HG03460 (cell line): ENCODE data around the gene PACRGL.
A peak's percentile ranks its signal among the peaks of the same experiment; 100 is the strongest.

Experiments
- ATAC-seq: cut with Tn5 transposase; IDR thresholded peaks from one replicate; pipeline ENCODE4 v1.9.1; 2021; ENCODE audit not compliant: unreplicated experiment

The PACRGL gene

DNA sequence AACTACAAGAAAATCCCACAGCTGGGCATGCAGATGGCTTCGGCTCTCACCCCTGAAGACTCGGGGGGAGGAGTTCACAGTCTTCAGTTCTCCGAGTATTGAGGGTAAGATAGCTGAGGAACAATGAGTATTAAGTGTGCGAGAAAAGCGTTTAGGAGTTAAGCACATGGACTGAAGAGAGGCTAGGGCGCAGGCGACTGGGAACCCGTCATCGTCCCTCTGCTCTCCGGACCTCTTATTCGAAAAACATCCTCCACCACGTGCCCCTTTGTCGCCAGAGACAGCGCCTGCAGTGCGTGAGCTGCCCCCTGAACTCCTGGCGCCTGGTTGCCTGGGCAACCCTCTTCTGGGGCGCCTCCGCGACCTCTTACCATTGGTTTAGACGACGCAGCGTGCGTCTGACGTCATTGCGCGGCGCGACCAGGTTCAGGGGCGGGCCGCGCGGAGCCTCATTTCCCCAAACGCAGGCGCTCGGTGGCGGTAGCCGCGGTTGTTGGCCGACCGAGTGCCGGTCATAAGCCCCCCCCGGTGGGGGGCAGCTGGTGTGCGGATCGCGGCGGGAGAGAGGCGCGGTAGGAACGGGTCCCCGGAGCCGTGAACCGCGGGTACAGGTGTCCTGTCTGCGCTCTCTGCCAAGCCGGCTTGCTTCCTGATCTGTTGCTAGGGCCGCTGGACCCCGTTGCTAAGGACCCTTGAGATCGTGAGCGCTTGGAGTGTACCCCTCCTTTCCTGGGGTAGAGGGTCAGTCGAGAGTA is at the start of gene PACRGL:
Gene PACRGL (plus strand): TSS at position 452 of the 755 bp plus-strand sequence. CDS start 4,024 bp downstream, outside the sequence.
- ATAC-seq, result peak; percentile 100

DNA sequence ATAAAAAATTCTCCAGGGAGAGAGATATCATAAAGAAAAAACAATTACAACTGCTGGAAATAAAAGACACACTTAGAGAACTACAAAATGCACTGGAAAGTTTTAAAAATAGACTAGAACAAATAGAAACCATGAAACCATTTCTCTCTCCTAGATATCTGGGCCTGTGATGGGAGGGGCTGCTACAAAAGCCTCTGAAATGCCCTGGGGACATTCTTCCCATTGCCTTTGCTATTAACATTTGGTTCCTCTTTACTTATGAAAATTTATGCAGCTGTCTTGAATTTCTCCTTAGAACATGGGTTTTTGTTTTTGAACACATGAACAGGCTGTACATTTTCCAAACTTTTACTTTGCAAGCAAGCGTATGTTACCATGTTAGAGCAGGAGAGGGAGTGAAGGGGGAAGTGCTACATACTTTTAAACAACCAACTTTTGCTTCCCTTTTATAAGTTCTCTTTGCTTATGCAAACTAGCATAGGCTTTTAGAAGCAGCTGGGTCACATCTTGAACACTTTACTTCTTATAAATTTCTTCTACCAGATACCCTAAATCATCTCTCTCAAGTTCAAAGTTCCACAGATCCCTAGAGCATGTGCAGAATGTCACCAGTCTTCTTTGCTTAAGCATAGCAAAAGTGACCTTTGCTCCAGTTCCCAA is 47.9 kb upstream of the PACRGL start:
- no peak for ATAC-seq

DNA sequence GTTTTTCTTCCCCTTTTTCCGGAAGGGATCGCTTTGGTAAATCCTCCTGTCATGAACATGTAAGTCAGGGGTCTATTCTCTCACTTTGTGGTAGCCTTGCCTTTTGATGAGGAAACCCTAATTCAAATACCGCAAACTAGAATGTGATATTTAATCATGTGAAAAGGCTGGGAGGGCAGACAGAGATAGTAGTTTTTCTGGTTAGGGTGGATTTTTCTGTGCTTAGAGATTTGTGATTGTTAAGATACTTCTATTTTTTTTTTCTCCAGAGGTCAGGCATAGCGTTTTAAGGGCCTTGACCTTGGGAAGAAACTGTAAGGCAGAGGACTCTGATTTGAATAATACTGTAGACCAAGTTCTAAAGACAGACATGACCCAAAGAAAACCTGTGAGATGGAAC is 41.8 kb upstream of the PACRGL start:
- ATAC-seq, result no peak

DNA sequence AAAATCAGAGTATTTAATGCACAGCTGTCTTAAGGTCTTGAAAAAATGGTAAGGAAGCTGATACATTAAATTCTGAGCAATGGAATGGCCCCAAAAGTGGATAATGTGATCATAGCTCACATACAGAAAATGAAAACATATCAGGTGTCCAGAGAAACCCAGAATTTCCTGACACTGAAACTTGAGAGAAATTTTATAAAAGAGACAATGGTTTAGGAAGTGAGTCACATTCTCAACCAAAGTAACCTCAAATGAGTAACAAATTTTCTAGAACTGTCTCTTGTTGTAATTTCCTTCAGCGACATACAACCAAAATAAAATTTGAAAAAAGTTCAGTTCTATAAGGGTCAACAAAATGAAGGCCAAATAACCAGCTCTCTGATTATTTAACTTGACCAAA is 37.4 kb upstream of the PACRGL start:
- no peak for ATAC-seq

DNA sequence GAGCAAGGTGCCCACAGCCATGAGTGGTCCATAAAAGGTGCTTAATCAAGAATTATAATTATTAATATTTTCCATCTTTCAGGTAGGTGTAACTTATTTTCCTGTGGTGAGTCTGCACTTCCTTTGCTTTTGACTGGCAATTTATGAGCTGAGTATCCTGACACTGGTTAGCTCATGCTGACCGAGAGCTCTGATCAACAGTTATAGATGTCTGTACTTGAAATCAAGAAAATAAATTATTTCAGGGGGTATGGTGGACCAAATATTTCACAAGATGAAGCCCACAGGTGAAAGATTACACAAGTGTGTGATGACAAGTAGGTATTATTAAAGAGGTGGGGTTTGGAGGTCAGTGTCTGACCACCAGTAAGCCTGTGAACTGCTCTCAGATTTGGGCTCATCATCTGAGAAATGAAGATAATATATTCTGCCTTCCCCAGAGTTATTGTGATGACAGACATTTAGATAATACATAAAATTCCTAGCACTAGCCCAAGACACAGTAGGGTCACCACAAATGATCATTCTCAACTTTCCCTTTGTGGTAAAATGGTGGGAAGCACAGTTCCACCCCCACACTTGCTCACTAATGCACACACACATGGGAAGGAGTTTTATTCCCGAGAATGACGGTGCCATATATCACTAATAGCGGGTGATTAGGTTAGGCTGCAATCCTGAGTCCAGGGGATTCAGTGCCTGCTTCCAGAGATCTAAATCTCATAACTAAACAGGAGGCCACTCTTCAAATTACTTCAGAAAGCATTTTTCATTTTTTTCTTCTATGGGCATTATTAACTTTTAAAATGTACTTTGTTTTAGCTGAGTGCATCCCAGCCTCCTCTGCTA is 34.0 kb upstream of the PACRGL start:
- ATAC-seq, result no peak

DNA sequence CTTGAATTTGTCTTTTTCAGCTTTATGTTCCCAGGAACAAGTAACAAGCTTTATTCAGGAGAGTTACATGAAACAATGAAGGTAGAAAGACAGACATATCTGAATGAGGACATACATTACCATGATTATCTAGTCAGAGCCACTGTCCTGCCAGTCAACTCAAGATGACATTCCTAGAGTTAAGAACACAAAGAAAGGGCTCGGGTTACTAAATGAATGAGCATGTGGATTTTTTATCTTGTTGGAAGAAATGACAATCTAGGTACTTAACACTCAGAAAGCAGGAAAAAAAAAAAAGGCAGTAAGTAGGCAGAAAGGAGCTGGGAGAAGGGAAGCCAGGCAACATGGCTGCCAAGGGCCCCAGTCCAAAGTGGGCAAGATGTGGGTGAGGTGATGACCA is 28.0 kb upstream of the PACRGL start:
- no peak for ATAC-seq

DNA sequence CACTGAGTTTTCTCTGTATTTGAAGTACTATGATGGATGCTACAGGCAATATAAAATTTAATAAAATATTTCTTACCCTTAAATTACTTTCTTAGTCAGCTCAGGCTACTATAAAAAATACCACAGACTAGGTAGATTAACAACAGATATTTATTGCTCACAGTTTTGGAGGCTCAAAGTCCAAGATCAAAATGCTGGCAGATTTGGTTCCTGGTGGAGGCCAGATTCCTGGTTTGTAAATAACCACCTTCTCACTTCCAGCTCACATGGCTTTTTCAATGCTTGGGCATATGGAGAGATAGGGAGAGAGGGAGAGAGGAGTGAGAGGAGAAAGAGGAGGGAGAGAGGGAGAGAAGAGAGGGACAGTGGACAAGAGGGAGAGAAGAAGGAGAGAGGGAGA is 24.5 kb upstream of the PACRGL start:
- ATAC-seq, result no peak

DNA sequence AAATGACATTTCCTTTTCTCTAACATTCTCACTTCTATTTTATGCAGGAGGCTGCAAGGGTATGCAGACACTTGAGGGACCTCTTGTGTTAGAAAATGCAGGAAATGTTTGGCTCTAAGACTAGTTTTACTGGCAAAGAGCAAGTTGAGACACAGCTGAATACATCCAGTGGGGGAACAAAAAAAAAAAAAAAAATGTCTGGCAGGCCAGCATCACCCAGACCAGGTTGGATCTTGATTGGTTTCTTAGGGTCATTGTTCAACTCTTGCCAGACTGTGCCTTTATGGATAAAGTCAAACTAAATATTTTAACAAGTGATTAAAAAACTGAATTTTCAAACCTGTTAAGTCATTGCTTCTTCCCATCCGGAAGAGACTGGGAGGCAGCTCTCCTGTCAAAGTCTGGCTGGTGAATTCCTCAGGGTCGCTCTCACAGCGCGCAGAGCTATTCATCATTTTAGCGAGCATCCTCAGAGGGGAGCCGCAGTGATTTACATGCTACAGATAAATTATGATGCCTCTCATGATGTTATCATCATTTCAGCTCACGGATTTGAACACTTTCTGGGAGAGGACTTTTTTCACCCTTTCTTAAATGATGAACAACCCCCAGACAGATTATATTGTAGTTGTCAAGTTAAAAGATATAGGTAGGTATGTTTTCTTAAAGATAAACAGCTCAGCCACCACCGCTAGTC is 23.6 kb upstream of the PACRGL start:
- ATAC-seq, result no peak

DNA sequence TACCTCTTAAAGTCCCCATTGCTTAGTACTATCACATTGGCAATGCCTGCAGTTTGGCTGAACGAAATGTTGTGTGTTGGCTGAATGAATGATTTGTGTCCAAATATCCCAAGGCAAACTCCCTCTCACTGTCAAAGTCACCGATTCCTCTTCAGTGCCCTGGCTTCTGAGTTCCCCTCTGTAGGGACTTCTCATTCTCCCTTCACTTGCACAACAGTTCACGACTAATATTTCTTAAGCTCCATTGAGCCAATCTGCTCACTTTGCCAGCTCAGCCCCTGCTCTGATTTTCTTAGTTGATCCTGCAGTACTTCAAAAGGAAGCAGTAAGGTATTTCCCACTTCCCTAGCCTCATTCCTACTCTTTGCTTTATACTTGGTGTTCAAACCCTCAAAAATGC is 21.9 kb upstream of the PACRGL start:
- ATAC-seq, result no peak

DNA sequence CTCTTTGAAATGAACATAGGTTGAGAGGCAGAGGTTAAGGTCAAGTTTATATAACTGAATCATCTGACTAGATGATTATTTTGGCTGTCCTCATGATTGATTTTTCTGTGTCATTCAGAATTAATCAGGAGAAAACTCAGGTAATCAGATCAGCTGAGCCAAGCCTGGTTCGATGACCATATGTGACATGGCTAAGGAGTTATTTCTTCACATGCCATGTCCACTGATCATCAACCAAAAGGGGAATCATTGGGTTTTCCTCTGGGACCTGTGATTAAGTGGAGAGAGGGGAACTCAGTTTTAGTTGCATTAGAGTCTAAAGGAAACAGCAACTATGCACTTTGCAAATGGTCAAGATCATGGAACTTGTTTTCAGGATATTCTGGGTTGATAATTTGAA is 20.3 kb upstream of the PACRGL start:
- ATAC-seq, result no peak

DNA sequence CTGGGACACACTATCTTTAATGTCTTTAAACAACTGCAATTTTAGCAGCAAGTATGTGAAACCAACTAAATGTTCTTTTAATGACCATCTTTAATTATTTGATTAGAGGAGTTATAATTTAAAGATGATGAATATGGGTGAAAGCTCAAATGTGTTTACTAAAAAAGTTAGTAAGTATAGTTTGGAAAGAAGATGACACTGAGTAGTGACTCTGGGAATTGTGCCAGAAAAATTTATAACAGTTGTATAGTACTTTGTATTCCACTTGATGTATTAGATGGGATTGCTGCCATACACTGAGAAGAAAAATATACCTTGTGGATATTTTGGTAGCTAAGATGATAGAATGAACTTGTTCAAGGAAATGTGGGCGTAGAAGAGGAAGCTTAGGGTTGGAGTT is 19.5 kb upstream of the PACRGL start:
- no peak for ATAC-seq

DNA sequence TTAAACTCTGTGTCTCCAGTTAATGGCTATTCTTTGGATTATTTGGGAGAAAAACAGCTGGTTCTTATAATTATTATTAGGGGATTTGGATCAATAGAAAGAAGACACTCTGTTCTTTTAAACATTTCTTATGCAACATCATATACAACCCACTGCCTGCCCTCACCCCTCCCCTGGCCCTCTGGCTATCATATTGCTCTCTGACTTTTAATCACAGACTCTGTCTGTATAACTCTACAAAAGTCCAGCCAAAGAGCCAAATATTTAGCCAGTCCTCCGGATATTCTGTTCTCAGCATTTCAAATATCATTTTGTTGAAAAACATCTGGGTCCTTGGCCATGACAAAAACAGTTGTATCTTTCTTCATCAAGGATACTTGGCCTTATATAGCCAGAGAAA is 19.0 kb upstream of the PACRGL start:
- ATAC-seq, result no peak

DNA sequence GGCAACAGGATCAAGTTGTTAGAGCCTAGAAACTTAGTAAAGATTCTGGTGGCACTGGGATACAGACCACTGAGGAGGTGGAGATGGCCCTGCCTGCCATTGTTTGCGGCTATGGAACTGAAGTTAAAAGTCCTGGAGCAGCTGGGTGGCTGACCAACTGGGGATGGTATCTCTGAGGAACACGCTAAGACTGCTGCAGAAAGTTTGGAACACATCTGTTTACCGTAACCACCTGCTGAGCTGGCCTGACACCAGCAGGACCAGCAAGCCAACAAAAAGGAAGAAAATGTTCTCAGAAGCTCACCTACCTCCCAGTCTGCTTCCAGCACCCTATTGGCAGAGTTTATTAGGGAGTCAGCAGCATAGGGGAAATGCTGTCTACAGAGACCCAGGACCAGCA is 17.4 kb upstream of the PACRGL start:
- ATAC-seq, result no peak

DNA sequence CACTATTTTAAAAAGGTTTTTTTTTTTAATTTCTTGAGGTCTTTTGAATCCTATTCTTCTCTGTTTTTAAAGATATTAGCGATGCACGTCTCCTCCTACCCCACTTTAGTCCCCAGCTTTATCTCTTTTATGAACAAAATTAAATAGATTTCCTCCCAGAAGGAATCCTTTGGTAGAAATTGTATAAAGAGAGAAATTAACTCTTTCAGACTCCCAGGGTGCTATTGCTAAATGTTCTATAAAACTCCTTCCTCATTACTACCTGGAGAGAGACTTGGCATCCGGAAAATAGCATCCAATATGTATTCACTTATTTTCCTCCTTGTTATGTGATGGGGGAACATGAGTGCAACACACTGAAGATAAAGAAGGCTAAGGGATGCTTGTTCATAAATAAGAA is 16.5 kb upstream of the PACRGL start:
- ATAC-seq, result no peak

DNA sequence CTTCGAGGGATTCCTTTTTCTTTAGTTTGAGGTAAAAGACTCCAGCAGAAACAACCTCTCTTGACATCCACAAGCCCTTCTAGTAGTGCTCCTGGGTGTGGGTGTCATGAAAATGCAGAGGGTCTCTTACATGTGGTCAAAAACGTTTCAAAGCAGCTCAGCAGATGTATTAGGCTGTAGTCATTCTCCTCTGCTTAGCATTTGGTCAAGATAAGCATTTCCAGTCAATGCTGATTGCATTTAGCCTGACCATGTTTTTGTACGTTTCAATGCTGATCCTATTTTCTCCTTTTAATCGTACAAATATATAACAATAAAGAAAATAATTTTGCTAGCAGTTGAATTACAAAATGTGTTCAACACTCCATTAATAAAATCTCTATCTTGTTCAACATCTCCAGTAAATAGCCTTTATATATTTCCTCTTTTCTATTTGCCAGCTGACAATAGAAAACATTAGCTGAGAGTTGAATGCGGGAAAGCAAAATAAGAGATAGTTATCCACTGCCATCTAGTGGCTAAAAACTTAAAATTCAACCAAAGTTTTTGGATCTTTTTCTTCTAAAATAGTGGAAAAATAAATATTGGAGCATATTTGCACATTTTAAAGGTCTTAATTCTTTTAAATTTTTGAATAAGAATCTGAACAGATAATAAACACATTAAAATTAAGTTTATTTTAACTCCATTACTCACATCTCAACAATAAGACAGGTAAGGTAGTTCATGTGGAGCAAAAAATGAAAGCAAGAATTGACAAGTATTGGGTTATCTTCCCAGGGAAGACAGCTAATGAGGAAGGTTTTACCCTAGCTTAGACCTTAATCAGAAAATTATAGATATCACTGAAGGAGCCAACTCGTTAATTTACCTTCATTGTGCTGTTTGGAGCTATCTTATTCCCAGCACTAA is 15.2 kb upstream of the PACRGL start:
- no peak for ATAC-seq

DNA sequence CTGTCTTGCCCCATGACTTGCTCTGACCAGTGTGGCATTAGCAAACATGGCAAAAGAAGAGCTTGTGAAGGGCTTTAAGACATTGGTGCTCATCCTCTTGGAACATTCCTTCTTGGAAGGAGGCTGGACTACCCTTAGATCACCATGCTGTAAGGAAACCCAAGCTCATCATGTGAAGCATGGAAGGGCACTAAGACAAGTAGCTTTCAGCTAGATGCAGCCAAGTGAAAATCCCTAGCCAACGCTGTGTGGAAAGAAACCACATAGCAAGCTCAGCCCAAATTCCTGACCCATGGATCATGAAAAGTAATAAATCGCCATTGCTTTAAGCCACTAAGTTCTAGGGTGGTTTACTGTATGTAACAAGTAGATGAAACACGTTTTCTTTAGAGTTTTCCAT is 12.4 kb upstream of the PACRGL start:
- no peak for ATAC-seq

DNA sequence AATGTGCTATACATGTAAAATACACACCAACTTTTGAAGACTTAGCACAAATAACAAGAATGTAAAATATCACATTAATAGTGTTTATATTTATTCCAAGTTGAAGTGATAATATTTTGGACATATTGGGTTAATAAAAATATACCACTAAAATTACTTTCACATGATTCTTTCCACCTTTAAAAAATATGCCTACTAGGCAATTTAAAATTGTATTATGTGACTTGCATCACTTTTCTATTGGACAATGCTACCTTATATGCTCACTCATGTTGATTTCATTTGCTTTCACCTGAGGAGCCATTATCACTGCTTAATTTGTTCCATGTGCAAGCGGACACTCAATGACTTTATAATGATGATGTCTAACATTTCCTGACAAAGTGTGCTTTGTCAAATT is 3.4 kb upstream of the PACRGL start:
- ATAC-seq, result no peak

DNA sequence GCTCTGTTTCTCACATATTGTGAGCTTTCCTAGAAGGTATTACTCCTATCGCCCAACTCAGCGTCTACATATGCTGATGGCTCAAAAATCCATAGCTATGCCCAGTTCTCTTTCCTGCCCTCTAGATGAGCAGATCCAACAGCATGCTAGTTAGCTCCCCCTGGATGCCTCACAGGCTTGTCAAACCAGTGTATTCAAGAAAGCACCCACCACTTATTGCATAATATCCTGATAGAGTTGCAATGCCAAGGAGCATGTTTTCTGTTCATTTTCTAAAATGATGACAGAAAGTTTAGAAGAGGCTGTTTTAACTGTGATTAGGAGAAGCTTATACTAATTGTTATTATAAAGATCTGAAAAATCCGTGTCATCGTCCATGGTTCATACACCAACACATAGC is 1.9 kb upstream of the PACRGL start:
- no peak for ATAC-seq

DNA sequence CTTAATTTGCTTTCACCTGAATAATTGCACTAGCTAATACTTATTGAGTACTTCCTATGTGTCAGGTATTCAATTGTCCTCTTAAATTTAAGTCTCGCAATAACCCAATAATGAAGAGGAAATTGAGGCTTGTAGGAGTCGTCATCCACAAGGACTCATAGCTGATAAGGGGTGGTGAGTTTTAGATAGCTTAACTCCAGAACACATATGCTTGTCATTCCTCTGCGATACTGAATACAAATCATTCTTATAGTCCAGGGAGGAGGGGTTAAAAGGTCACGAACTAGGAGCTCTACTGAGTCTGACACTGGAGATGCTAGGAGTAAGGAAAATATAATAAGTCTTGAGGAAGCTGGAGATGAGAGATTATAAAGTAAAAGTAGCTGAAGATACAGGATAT is 1.4 kb upstream of the PACRGL start:
- no peak for ATAC-seq

DNA sequence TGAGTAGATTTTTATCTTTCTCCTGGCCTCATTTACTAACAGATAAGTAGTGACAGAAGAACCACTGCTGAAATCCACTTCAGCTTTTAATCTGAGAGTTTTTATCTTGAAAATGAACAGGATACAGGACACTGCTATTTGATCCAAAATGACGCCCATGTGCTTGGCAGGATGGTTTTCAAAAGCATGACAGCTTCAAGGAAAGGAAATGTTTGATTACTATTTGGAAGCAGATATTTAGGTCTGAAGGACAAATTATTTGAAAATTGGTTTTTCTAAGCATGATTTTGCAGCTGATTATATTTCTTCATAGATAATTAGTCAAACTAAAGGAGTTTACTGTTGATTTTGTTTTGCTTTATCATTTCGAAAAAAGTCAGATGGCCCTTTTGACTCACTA is 11.1 kb downstream of the PACRGL start:
- ATAC-seq, result no peak
